COLO668 (cell line): ENCODE results near the gene KRT80.

Experiments used
- DNase-seq: peaks from one replicate; lab custom pipeline; 2025; ENCODE audit not compliant: unreplicated experiment; lab: John Stamatoyannopoulos, UW

Gene KRT80

GRCh38 chr12:52229836-52230343 is 38.1 kb upstream of the KRT80 start:
- no peak for DNase-seq

DNA sequence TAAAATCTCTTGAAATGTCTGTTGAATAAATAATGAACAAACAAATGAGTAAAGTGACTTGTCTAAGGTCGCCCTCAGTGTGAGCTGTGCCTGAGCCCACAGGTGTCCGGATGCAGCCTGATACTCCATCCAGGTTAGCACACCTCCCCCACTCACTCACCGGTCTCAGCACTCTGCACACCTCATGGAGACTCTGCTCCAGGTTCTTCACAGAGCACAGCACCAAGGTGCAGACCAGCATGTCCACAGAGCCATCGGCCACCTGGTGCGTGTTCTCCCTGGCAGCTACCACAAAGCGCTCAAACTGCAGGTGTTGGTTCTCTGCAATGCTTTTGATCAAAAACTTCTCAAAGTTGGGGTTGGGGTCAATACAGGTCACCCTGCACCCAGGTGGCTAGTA is 37.1 kb upstream of the KRT80 start:
- peak; percentile 8 for DNase-seq

- DNase-seq = no peak
These were observed 36.6 kb upstream of the KRT80 start for GRCh38 chr12:52228366-52228765.

- no peak for DNase-seq
These were observed 35.9 kb upstream of the KRT80 start for GRCh38 chr12:52227606-52228166.

- no peak for DNase-seq
These were observed 34.6 kb upstream of the KRT80 start for GRCh38 chr12:52226446-52226845.

GRCh38 chr12:52225752-52226151 is 33.9 kb upstream of the KRT80 start:
- no peak for DNase-seq

- no peak for DNase-seq
These were observed 32.3 kb upstream of the KRT80 start for GRCh38 chr12:52224151-52224550.

DNA sequence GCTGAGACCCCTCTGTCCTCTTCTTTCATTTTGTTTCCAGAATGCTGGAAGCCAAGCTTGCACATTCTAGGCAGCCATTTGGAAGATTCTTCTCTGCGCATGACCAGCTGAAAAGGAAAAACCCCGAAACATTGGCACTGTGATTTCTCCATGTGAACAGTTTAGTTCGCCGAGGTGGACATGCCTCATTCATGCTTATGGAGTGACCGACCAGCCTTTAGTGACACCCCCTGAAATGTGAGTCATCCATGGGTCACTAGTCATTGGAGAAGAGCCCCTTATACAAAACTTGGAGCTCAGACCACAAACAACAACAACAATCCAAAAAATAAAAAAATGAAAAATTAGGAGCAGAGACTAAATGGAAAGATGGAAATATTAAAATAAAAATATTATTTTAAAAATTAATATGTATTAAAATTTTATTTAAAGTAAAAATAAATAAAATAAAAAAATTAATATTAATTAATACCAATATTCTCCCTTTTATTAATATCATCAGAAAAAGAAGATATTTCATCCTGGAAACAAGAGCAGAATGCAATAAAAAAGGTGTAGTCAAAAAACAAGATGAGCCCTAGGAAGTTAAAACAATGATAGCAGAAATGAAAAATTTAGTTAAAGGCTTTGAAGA is 31.7 kb upstream of the KRT80 start:
- DNase-seq = no peak

- DNase-seq = no peak
These were observed 30.9 kb upstream of the KRT80 start for GRCh38 chr12:52222692-52223091.

DNA sequence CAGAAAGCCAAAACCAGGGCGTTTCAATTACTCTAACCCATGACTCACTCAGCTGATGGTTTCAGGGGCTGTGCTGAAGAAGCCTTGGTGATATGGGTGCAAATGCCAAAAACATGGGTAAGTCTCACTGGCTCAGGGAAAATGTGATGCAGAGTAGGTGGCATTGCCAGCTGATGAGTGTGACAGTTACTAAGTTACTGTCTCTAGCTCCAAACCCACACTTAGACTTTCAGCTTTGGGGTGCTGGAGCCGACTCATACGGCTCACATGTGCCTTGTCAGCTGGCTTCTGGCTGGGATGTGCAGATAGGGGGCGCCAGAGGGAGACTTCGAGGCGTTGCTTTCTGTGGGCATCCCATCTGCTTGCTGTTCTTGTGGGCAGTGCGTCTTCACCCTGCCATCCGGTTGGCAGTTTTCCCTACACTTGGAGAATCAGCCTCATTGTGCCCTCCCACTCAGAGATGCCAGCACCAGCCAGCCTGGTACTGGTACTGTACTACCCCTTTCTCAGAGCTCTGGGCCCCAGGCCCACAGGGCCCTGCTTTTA is 30.2 kb upstream of the KRT80 start:
- DNase-seq = peak; percentile 22

GRCh38 chr12:52221070-52221781 is 29.4 kb upstream of the KRT80 start:
- DNase-seq = no peak

DNA sequence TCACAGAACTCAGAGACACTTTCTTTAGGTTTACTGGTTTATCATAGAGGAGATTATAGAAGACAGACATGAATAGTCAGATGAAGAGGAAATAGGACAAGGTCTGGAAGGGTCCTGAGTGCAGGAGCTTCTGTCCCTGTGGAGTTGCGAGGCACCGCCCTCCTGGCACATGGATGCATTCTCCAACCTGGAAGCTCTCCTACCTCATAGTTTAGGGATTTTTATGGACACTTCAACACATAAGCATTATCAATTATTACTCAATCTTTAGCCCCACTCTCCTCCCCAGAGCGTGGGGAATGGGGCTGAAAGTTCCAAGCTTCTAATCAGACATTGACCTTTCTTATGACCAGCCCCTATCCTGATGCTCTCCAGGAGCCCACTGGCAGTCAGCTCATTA is 28.7 kb upstream of the KRT80 start:
- DNase-seq = no peak

GRCh38 chr12:52218001-52218400 is 26.2 kb upstream of the KRT80 start:
- DNase-seq = no peak

- peak; percentile 75 for DNase-seq
These were observed 25.4 kb upstream of the KRT80 start for GRCh38 chr12:52217223-52217622.

DNA sequence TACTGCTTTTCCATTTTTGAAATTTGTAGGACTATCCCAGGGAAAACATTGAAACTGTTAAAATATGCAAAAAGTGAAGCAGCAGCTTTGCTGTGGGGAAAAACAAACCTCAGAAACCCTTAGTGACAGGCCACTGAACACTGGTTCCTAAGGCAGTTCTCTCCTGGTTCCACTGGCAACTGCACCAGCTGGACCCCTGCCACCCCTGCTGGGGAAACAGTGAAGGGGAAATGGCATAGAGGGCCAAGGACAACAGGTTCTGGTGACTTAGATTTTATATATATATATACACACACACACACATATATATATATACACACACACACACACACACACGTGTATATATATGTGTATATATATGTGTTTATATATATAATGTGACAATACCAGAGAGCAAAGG is 25.0 kb upstream of the KRT80 start:
- peak; percentile 4 for DNase-seq

DNA sequence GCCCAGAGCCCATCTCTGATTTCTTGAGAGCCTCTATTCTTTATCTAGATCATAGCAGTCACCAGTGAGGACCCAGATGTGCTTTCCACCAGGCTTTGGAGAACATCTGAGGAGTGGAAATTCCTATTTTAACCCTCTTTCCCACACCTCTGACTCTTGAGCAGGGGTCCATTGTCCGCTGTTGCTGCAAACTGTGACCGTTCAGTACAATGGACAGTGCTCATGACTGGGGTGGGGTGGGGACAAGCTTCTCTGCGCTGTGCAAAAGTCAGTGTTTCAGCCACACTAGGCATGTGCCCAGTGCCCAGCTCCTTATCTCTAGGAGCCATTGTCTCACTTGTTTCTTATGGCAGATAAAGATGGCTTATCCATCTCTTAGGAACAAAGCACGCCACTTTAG is 24.3 kb upstream of the KRT80 start:
- no peak for DNase-seq

- DNase-seq = peak; percentile 43
These were observed 23.8 kb upstream of the KRT80 start for GRCh38 chr12:52215587-52216031.

GRCh38 chr12:52214421-52214802 is 22.6 kb upstream of the KRT80 start:
- no peak for DNase-seq

GRCh38 chr12:52213564-52214420 is 22.0 kb upstream of the KRT80 start:
- DNase-seq = peak; percentile 80

DNA sequence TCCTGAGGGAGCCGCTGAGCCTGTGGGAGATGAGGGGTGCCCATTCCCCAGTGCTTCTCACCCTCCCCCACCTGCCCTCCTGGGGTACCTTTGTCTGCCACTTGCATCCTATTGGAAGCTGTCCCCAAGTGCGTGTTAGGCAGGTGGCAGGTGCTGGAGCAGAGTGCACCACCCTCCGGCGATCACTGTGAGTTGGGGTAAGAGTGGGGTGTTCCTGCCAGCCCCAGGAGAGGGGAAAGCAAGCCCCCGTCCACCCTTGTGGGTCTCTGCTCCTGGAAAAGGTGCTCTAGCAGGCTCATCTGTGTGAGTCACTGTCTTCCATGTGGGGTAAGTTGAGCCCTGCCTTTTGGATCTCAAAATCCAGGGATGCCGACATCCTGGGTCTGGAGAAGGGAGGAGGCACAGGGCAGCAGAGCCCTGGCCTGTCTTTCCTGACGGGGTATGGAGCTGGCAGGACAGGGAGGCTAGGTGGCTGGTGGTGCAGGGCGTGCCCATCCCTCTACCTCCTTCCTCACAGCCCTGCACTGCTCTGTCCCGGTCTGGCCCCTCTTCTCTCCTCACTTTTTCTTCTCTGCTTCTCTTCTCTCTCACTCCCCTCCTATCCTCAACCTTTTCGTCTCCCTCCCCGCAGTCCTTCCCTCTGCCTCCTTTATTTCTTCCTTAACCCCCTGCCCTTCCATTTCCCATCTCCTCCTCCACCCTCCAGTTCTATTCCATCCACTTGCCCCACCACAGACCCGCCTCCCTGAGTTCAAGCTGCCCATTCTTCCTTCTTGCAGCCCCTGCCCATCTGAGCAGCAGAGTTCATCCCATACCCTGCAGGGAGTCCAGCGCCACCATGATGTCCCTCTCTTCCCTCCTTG is 21.1 kb upstream of the KRT80 start:
- DNase-seq = no peak
